ENCODE results near the gene GFPT1.

GRCh38 chr2:69424419-69424818 lies 37.4 kb upstream of the GFPT1 start:
- TF ChIP-seq CTCF (IDR thresholded peaks at IDR 0.05) (no peak), POLR2AphosphoS5 (IDR thresholded peaks at IDR 0.05) (no peak)
